ENCODE data around the gene SCIN.
A peak's percentile ranks its signal among the peaks of the same experiment; 100 is the strongest.

Gene SCIN

GRCh38 chr7:12609561-12609960, 39.0 kb downstream of the SCIN start:
- H3K4me3 ChIP-seq (replicated peaks in 1 of 2; ENCODE audit: low read depth in 2 of 2, low read length in 2 of 2), result no peak overlapping the region
- DNase-seq (ENCODE audit: low read depth in 2 of 2), result no peak
- TF ChIP-seq CTCF (IDR thresholded peaks at IDR 0.05; ENCODE audit: low read depth, low read length), result no peak

GRCh38 chr7:12610899-12611298, 40.4 kb downstream of the SCIN start:
- H3K4me3 ChIP-seq (replicated peaks in 1 of 2; ENCODE audit: low read depth in 2 of 2, low read length in 2 of 2), result no peak overlapping the region
- DNase-seq (ENCODE audit: low read depth in 2 of 2), result no peak
- no peak for TF ChIP-seq CTCF (IDR thresholded peaks at IDR 0.05; ENCODE audit: low read depth, low read length)

GRCh38 chr7:12612622-12613021, 42.1 kb downstream of the SCIN start:
- no peak overlapping the region for H3K4me3 ChIP-seq (replicated peaks in 1 of 2; ENCODE audit: low read depth in 2 of 2, low read length in 2 of 2)
- no peak for DNase-seq (ENCODE audit: low read depth in 2 of 2)
- TF ChIP-seq CTCF (IDR thresholded peaks at IDR 0.05; ENCODE audit: low read depth, low read length), result no peak

GRCh38 chr7:12619461-12620069, 49.0 kb downstream of the SCIN start:
- no peak for TF ChIP-seq CTCF (IDR thresholded peaks at IDR 0.05; ENCODE audit: low read depth, low read length)
- no peak overlapping the region for H3K4me3 ChIP-seq (replicated peaks in 1 of 2; ENCODE audit: low read depth in 2 of 2, low read length in 2 of 2)
- no peak for DNase-seq (ENCODE audit: low read depth in 2 of 2)

GRCh38 chr7:12620371-12620770, 49.9 kb downstream of the SCIN start:
- peak; percentile 6 to 40 for DNase-seq (ENCODE audit: low read depth in 2 of 2)
- no peak for TF ChIP-seq CTCF (IDR thresholded peaks at IDR 0.05; ENCODE audit: low read depth, low read length)
- H3K4me3 ChIP-seq (replicated peaks in 1 of 2; ENCODE audit: low read depth in 2 of 2, low read length in 2 of 2), result no peak overlapping the region

GRCh38 chr7:12623223-12623622, 52.7 kb downstream of the SCIN start:
- DNase-seq (ENCODE audit: low read depth in 2 of 2), result no peak
- no peak overlapping the region for H3K4me3 ChIP-seq (replicated peaks in 1 of 2; ENCODE audit: low read depth in 2 of 2, low read length in 2 of 2)
- no peak for TF ChIP-seq CTCF (IDR thresholded peaks at IDR 0.05; ENCODE audit: low read depth, low read length)
